RWPE2 (cell line): ENCODE measurements around the gene SPRY1.
A peak's percentile ranks its signal among the peaks of the same experiment; 100 is the strongest.

ENCODE experiments used
- ATAC-seq: fragments of 200-7000 bp; cut with Tn5 transposase; 3 replicates; pipeline ENCODE4 v1.9.1; 2021; ENCODE audit warnings: low read depth
- DNase-seq: peaks from one replicate; pipeline ENCODE4 v3.0.0-alpha.2; 2020; ENCODE audit warnings: low spot score
- H3K27ac ChIP-seq: fragments of 450-650 bp; 2 replicates; pipeline ENCODE4 v1.5.1; 2017; ENCODE audit warnings: mild to moderate bottlenecking; ENCODE audit not compliant: poor library complexity, severe bottlenecking
- H3K27me3 ChIP-seq: fragments of 250-450 bp; sonication (Bioruptor Pico); 2 replicates; pipeline ENCODE4 v1.5.1; 2021; ENCODE audit warnings: mild to moderate bottlenecking, moderate library complexity; ENCODE audit not compliant: insufficient read depth, poor library complexity, severe bottlenecking
- H3K36me3 ChIP-seq: fragments of 250-450 bp; sonication (Bioruptor Pico); 2 replicates; pipeline ENCODE4 v1.5.1; 2020; ENCODE audit warnings: low read depth, mild to moderate bottlenecking, moderate library complexity
- H3K4me1 ChIP-seq: fragments of 250-450 bp; sonication (Bioruptor Pico); 2 replicates; pipeline ENCODE4 v1.5.1; 2021; ENCODE audit warnings: mild to moderate bottlenecking, moderate library complexity; ENCODE audit not compliant: insufficient read depth, poor library complexity, severe bottlenecking
- H3K4me3 ChIP-seq: fragments of 250-450 bp; sonication (Bioruptor Pico); 2 replicates; pipeline ENCODE4 v1.5.1; 2021; ENCODE audit warnings: mild to moderate bottlenecking, moderate library complexity; ENCODE audit not compliant: severe bottlenecking
- H3K9me3 ChIP-seq: fragments of 250-450 bp; sonication (Bioruptor Pico); 2 replicates; pipeline ENCODE4 v1.5.1; 2021; ENCODE audit warnings: mild to moderate bottlenecking, moderate library complexity; ENCODE audit not compliant: severe bottlenecking
- TF ChIP-seq, protein P1 (sequence below): fragments of 450-650 bp; IDR thresholded peaks from one replicate; pipeline ENCODE4 v1.5.1; 2017; ENCODE audit warnings: mild to moderate bottlenecking, moderate library complexity; ENCODE audit not compliant: poor library complexity, severe bottlenecking

SPRY1 gene

GRCh38 chr4:123350726-123351125 is 45.9 kb upstream of the SPRY1 start:
- ATAC-seq (no peak), DNase-seq (no peak)
- TF ChIP-seq, protein P1, sequence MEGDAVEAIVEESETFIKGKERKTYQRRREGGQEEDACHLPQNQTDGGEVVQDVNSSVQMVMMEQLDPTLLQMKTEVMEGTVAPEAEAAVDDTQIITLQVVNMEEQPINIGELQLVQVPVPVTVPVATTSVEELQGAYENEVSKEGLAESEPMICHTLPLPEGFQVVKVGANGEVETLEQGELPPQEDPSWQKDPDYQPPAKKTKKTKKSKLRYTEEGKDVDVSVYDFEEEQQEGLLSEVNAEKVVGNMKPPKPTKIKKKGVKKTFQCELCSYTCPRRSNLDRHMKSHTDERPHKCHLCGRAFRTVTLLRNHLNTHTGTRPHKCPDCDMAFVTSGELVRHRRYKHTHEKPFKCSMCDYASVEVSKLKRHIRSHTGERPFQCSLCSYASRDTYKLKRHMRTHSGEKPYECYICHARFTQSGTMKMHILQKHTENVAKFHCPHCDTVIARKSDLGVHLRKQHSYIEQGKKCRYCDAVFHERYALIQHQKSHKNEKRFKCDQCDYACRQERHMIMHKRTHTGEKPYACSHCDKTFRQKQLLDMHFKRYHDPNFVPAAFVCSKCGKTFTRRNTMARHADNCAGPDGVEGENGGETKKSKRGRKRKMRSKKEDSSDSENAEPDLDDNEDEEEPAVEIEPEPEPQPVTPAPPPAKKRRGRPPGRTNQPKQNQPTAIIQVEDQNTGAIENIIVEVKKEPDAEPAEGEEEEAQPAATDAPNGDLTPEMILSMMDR = no peak
- no peaks in the 10 kb centered on the region for H3K36me3 ChIP-seq
- no peaks in the 10 kb centered on the region for H3K9me3 ChIP-seq
- H3K4me1 ChIP-seq = peaks cover 11% of the 10 kb centered on the region
- no peak overlapping the region for H3K27ac ChIP-seq
- H3K27me3 ChIP-seq = no peaks in the 10 kb centered on the region
- no peak overlapping the region for H3K4me3 ChIP-seq

GRCh38 chr4:123351713-123352112 is 44.9 kb upstream of the SPRY1 start:
- Histone ChIP-seq H3K27ac (no peak overlapping the region), H3K4me3 (no peak overlapping the region), H3K4me1 (peaks cover 11% of the 10 kb centered on the region), H3K27me3 (no peaks in the 10 kb centered on the region), H3K36me3 (no peaks in the 10 kb centered on the region), H3K9me3 (no peaks in the 10 kb centered on the region)
- TF ChIP-seq, protein P1 = no peak
- DNase-seq (no peak), ATAC-seq (no peak)

DNA sequence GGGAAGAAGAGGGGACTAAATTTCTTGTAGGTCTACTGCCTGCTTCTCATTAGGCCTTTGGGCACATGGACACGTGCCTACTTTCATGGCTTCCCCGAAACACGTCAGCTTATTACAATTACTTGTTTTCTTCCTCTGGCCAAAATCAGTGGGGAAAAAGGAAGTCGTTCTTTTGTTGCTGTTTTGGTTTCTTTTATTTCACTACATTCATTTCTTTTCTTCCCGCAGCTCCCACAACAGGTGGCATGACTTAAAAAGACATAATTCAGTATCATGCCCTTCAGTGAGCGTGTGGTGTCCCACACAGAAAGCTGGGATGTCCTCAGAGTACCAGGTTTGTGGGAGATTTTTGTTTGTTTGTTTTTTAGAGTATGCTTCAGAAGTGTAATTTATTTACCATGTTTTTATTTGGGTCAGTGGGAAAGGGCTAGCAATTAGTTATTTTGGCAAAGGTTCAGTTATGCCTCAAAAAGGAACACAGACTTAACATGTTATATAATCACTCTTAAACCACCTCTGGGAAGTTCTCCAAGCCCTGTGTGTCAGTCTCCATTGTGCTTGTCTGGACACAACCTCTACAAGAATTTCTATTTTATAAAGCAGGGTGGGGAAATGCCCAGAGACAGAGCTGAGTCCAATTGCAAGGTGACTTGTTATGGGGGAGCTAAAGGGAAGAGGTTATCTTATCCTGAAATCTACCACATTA is 44.2 kb upstream of the SPRY1 start:
- Histone ChIP-seq H3K4me1 (peaks cover 11% of the 10 kb centered on the region), H3K36me3 (no peaks in the 10 kb centered on the region), H3K27ac (peak overlapping the region; percentile 33), H3K4me3 (no peak overlapping the region), H3K27me3 (no peaks in the 10 kb centered on the region), H3K9me3 (no peaks in the 10 kb centered on the region)
- TF ChIP-seq, protein P1 = no peak
- ATAC-seq = peak; percentile 88
- DNase-seq = no peak

GRCh38 chr4:123352966-123353365 is 43.6 kb upstream of the SPRY1 start:
- peaks cover 11% of the 10 kb centered on the region for H3K4me1 ChIP-seq
- no peaks in the 10 kb centered on the region for H3K9me3 ChIP-seq
- H3K36me3 ChIP-seq = no peaks in the 10 kb centered on the region
- DNase-seq (no peak), ATAC-seq (no peak)
- no peak overlapping the region for H3K4me3 ChIP-seq
- peak overlapping the region; percentile 33 for H3K27ac ChIP-seq
- H3K27me3 ChIP-seq = no peaks in the 10 kb centered on the region
- TF ChIP-seq, protein P1 = no peak

DNA sequence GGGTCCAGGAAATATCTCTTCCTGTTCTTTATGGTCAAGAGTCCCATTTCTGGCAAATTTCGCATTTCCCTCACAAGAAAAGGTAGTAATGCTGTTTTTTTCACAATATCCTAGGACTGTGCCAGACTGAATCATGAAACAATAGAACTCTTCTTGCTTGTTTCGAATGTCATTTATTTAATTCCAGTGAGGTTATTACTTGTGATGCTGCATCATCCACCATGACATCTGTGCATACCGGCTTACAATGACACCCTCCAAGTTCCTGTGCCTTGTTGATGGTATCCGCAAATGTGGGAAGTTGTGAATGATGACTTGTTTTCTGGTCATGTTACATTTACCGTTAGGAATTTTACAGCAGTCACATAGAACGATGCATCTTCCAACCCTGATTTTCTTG is 42.9 kb upstream of the SPRY1 start:
- no peaks in the 10 kb centered on the region for H3K36me3 ChIP-seq
- no peak overlapping the region for H3K4me3 ChIP-seq
- DNase-seq (no peak), ATAC-seq (no peak)
- H3K4me1 ChIP-seq = peaks cover 11% of the 10 kb centered on the region
- H3K27ac ChIP-seq = peak overlapping the region; percentile 33
- H3K27me3 ChIP-seq = no peaks in the 10 kb centered on the region
- H3K9me3 ChIP-seq = no peaks in the 10 kb centered on the region
- TF ChIP-seq, protein P1 = no peak
